T-helper 17 cell (primary cell): Measurements from ENCODE around the gene RBM19. TPM values are rescaled to one million over a fixed set of nuclear protein-coding genes. Genes with fewer than 3 reads are reported as not detected.

Experiments used
- ATAC-seq: fragments of 150-1000 bp; cut with Tn5 transposase; 2 replicates; pipeline ENCODE4 v1.10.0; 2021; ENCODE audit warnings: mild to moderate bottlenecking, moderate library complexity
- DNase-seq, 3 donors: peaks; one replicate each; pipeline versions ENCODE4 v3.0.0 to v3.0.0-alpha.2; 2020 to 2021
- H3K9me3 ChIP-seq: one replicate; pipeline ENCODE4 v1.7.0; 2013; ENCODE audit warnings: low read length, mild to moderate bottlenecking; ENCODE audit not compliant: control insufficient read depth, poor library complexity, severe bottlenecking
- H3K27ac Mint-ChIP-seq: one replicate; pipeline ENCODE4 v1.8.0; 2022; ENCODE audit warnings: mild to moderate bottlenecking, moderate library complexity, mixed read lengths
- H3K27me3 Mint-ChIP-seq: one replicate; pipeline ENCODE4 v1.8.0; 2022; ENCODE audit warnings: mixed read lengths
- H3K36me3 Mint-ChIP-seq: one replicate; pipeline ENCODE4 v1.8.0; 2022; ENCODE audit warnings: low read depth, mixed read lengths
- H3K4me1 Mint-ChIP-seq: one replicate; pipeline ENCODE4 v1.8.0; 2022; ENCODE audit warnings: mild to moderate bottlenecking, mixed read lengths
- H3K4me3 Mint-ChIP-seq: one replicate; pipeline ENCODE4 v1.8.0; 2022; ENCODE audit warnings: mild to moderate bottlenecking, moderate library complexity, mixed read lengths
- total RNA-seq, 4 donors: library from RNA in 2 of 4; stranded (reverse) in 2 of 4; gene quantifications; one replicate each; pipeline ENCODE4 v1.2.3 and lab custom pipeline; 2022 to 2026

The RBM19 gene
- total RNA-seq, 2 donors from 2014 or later: 52.9 to 63.0 TPM

GRCh38 chr12:113852695-113853490, 113.2 kb downstream of the RBM19 start:
- Mint-ChIP-seq H3K27ac (no peak overlapping the region), H3K4me3 (no peak overlapping the region), H3K27me3 (no peaks in the 10 kb centered on the region), H3K4me1 (no peaks in the 10 kb centered on the region), H3K36me3 (peaks cover 4% of the 10 kb centered on the region)
- H3K9me3 ChIP-seq: no peaks in the 10 kb centered on the region
- no peak for ATAC-seq
- DNase-seq: no peak

GRCh38 chr12:113852264-113852663, 113.9 kb downstream of the RBM19 start:
- Mint-ChIP-seq H3K27me3 (no peaks in the 10 kb centered on the region), H3K4me3 (no peak overlapping the region), H3K27ac (no peak overlapping the region), H3K36me3 (peaks cover 6% of the 10 kb centered on the region), H3K4me1 (no peaks in the 10 kb centered on the region)
- no peak for DNase-seq
- ATAC-seq: no peak
- H3K9me3 ChIP-seq: no peaks in the 10 kb centered on the region

- H3K27me3 Mint-ChIP-seq: no peaks in the 10 kb centered on the region
- H3K36me3 Mint-ChIP-seq: peaks cover 4% of the 10 kb centered on the region
- ATAC-seq (no peak), DNase-seq (no peak)
- H3K4me3 Mint-ChIP-seq: no peak overlapping the region
- no peak overlapping the region for H3K27ac Mint-ChIP-seq
- no peaks in the 10 kb centered on the region for H3K9me3 ChIP-seq
- H3K4me1 Mint-ChIP-seq: no peaks in the 10 kb centered on the region
Measured at GRCh38 chr12:113850309-113851056, 115.6 kb downstream of the RBM19 start.

- H3K9me3 ChIP-seq: no peaks in the 10 kb centered on the region
- DNase-seq (no peak), ATAC-seq (no peak)
- peak overlapping the region; percentile 61 for H3K27ac Mint-ChIP-seq
- H3K36me3 Mint-ChIP-seq: peaks cover 7% of the 10 kb centered on the region
- no peak overlapping the region for H3K4me3 Mint-ChIP-seq
- no peaks in the 10 kb centered on the region for H3K4me1 Mint-ChIP-seq
- H3K27me3 Mint-ChIP-seq: no peaks in the 10 kb centered on the region
Measured at GRCh38 chr12:113847856-113848255, 118.3 kb downstream of the RBM19 start.

- Mint-ChIP-seq H3K27ac (peak overlapping the region; percentile 61), H3K4me3 (no peak overlapping the region), H3K36me3 (peaks cover 10% of the 10 kb centered on the region), H3K4me1 (peaks cover 6% of the 10 kb centered on the region), H3K27me3 (no peaks in the 10 kb centered on the region)
- no peak for DNase-seq
- H3K9me3 ChIP-seq: no peaks in the 10 kb centered on the region
- ATAC-seq: no peak
Measured at GRCh38 chr12:113846883-113847755, 119.0 kb downstream of the RBM19 start.

GRCh38 chr12:113845900-113846674, 120.0 kb downstream of the RBM19 start:
- no peaks in the 10 kb centered on the region for H3K9me3 ChIP-seq
- peaks cover 10% of the 10 kb centered on the region for H3K36me3 Mint-ChIP-seq
- DNase-seq (no peak), ATAC-seq (no peak)
- H3K27ac Mint-ChIP-seq: no peak overlapping the region
- H3K27me3 Mint-ChIP-seq: no peaks in the 10 kb centered on the region
- H3K4me3 Mint-ChIP-seq: no peak overlapping the region
- peaks cover 6% of the 10 kb centered on the region for H3K4me1 Mint-ChIP-seq

- H3K27ac Mint-ChIP-seq: no peak overlapping the region
- H3K27me3 Mint-ChIP-seq: no peaks in the 10 kb centered on the region
- peaks cover 11% of the 10 kb centered on the region for H3K4me1 Mint-ChIP-seq
- no peak for ATAC-seq
- peaks cover 10% of the 10 kb centered on the region for H3K36me3 Mint-ChIP-seq
- H3K9me3 ChIP-seq: no peaks in the 10 kb centered on the region
- H3K4me3 Mint-ChIP-seq: no peak overlapping the region
- no peak for DNase-seq
Measured at GRCh38 chr12:113844495-113845210, 121.5 kb downstream of the RBM19 start.

- Mint-ChIP-seq H3K27me3 (no peaks in the 10 kb centered on the region), H3K4me3 (peak overlapping the region; percentile 67), H3K36me3 (peaks cover 9% of the 10 kb centered on the region), H3K27ac (no peak overlapping the region), H3K4me1 (peaks cover 15% of the 10 kb centered on the region)
- H3K9me3 ChIP-seq: no peaks in the 10 kb centered on the region
- no peak for DNase-seq
- ATAC-seq: no peak
Measured at GRCh38 chr12:113842699-113843098, 123.4 kb downstream of the RBM19 start.

GRCh38 chr12:113841786-113842185, 124.3 kb downstream of the RBM19 start:
- H3K36me3 Mint-ChIP-seq: peaks cover 11% of the 10 kb centered on the region
- DNase-seq: no peak
- no peak overlapping the region for H3K27ac Mint-ChIP-seq
- ATAC-seq: no peak
- H3K4me1 Mint-ChIP-seq: peaks cover 18% of the 10 kb centered on the region
- no peaks in the 10 kb centered on the region for H3K27me3 Mint-ChIP-seq
- H3K4me3 Mint-ChIP-seq: no peak overlapping the region
- H3K9me3 ChIP-seq: no peaks in the 10 kb centered on the region

GRCh38 chr12:113840401-113841042, 125.6 kb downstream of the RBM19 start:
- H3K9me3 ChIP-seq: no peaks in the 10 kb centered on the region
- Mint-ChIP-seq H3K4me1 (peaks cover 18% of the 10 kb centered on the region), H3K4me3 (no peak overlapping the region), H3K27ac (no peak overlapping the region), H3K36me3 (peaks cover 9% of the 10 kb centered on the region), H3K27me3 (no peaks in the 10 kb centered on the region)
- no peak for DNase-seq
- ATAC-seq: no peak

GRCh38 chr12:113838896-113839295, 127.2 kb downstream of the RBM19 start:
- no peaks in the 10 kb centered on the region for H3K9me3 ChIP-seq
- Mint-ChIP-seq H3K4me3 (no peak overlapping the region), H3K27me3 (no peaks in the 10 kb centered on the region), H3K27ac (peak overlapping the region; percentile 16), H3K36me3 (peaks cover 6% of the 10 kb centered on the region), H3K4me1 (peaks cover 18% of the 10 kb centered on the region)
- DNase-seq (no peak), ATAC-seq (peak; percentile 32)
